Activated T-cell treated with anti-CD3 and anti-CD28 coated beads for 48 hours (primary cell): ENCODE measurements around the gene ANK3.

Experiments
- DNase-seq: peaks from one replicate; pipeline ENCODE4 v3.0.0-alpha.2; 2020; ENCODE audit warnings: low read depth

The ANK3 gene

DNA sequence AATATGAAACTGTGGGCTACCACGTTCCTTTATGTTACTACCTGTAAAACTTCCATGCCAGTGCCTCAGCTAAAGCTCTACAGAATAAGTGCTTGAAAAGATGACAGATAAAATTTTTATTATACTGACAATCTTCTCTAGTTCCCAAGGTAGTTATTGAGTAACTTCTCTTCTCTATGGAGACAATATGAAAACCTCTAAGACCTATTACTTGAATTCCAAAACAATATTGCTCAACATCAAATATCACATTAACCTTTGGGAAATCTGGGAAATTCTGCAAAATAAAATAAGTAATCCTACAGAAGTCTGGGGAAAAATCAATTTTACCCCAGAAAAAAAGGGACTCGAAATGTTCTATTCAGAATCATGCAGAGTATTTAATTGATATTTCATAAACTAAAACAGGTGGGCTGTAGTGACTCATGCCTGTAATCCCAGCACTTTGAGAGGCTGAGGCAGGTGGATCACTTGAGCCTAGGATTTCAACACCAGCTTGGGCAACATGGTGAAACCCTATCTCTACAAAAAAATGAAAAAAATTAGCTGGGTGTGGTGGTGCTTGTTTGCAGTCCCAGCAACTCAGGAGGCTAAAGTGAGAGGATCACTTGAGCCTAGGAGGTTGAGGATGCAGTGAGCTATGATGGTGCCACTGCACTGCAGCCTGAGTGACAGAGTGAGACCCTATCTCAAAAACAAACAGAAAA is 23.8 kb upstream of the ANK3 start:
- no peak for DNase-seq

DNA sequence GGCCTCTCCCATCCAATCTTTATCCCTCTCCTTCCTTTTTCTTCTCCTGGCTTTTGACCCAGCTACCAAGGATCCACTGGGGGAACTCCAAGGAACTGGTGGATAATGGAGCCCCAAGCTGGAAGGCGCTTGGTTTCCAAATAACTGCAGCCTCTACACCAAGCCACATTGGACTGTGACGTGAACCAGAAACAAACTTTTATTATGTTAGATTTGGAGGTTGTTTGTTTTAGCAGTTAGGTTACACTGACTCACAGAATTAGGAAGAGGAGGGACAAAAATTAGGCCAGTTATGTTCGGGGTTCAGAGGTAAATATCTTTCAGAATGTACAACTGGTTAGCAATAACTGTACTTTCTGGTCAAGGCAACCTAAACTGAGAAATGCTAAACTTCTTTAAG is 21.3 kb upstream of the ANK3 start:
- DNase-seq: no peak

DNA sequence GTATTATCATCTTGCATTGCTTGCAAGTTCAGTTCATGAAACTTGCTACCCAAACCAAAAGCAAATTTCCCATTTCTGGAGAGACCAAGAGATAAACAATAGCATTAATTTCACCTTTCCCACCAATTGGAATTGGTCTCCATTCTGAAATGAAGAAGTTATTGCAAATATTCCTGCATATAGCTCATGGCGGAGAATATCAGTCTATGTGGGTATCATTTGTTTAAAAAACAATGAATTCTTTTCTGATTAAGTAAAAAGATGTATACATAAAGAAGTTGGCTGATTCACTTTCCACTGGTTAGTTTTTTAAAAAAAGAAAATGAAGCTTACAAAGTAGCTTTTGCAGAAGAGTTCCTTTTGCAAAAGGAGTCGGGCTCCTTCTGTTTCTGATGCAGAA is 19.5 kb upstream of the ANK3 start:
- no peak for DNase-seq

DNA sequence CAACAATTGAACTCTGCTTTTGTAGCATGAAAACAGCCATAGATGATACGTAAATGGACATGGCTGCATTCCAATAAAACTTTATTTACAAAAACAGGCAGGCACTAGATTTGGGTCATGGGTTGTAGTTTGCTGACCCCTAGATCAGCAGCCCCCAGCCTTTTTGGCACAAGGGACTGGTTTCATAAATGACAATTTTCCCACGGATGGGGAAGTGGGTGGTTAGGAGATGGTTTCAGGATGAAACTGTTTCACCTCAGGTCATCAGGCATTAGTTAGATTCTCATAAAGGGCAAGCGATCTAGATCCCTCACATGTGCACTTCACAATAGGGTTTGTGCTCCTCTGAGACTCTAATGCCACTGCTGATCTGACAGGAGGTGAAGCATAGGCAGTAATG is 16.5 kb upstream of the ANK3 start:
- DNase-seq: no peak

DNA sequence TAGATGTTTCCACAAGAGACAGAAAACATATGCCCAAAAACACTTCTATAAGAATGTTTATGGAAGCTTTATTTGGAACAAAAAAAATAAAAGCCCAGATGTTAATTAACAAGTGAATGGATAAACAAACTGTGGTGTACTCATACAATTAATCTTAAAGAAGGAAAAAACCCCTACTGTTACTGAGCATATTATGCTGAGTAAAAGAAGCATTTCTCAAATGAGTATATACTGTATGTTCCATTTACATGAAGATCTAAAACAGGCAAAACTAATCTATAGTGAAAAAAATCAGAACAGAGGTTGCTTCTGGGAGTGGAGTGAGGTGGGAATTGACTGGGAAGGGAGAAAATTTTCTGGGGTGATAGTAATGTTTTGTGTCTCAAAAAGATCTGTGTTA is 15.5 kb upstream of the ANK3 start:
- DNase-seq: no peak

DNA sequence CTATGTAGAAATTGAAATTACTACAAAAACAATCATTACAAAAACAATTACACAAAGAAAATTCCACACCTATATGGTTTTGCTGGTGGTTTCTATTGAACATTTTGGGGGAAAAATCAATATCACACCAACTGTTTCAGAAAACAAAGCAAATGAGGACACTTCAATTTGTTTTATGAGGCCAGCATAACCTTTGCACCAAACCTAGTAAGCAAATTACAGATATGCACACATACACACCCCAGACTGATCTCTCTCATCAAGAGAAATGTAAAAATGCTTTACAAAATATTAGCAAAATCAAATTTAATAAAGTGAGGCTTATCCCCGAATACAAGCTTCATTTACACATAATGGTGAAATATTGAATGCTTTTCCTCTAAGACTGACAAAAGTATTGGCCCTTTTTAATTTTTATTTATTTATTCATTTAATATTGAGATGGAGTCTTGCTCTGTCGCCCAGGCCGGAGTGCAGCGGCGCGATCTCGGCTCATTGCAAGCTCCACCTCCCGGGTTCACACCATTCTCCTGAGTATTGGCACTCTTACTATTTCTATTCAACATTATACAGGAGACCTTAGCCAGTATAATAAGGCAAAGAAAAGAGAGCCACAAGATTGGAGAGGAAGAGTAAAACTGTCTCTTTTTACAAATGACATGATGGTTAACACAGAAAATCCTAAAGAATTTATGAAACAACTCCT is 13.6 kb upstream of the ANK3 start:
- DNase-seq: no peak

DNA sequence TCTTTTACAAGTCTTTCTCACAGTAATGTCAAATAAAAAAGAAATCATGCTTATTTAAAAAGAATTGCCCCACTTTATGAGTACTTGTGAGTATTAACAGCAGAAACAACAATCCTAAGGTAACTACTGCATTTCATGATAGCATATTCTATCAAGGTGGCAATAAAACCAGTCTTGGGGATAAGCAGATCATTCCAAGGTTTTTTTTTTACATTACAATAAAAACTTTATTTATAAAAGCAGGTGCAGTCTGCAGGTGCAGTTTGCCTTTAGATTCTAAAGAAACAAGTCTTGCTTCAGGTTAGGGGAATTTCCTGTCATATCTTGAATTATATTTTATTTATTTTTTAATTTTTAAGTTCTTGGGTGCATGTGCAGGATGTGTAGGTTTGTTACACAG is 10.7 kb upstream of the ANK3 start:
- DNase-seq: no peak

DNA sequence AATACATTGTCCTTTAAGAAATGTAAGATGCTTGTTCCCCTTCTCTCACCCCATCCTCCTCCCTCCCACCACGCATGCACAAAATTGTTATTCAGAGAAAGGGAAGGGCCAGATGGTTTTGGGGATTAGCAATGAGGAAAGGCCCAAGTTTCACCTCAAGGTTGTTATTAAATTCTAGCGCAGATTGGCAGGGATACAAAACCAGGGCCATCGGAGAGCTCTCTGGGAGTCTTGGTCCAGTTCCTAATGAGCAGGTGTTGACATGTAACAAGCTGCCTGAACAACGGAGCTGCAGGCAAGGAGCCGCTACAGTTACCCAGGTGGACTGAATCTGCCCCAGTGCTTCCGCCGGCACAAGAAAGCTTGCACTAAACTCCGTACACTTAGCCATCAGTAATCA is 9.7 kb upstream of the ANK3 start:
- no peak for DNase-seq

DNA sequence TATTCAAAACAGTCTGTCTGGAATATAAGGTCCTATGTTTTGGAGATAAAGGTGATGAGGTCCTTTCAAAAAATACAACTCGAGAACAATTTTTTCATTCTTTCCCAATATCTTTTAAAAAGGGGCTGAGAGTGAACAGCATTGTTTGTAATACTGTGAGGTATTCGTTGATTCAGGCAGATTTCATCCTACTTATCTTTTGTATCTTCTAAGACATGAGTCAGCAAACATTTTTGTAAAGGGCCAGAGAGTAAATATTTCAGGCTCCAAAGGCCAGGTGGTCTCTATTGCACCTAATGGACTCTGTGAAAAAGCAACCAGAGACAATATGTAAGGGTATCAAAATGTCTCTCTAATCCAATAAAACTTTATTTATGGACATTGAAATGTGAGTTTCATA is 8.1 kb upstream of the ANK3 start:
- no peak for DNase-seq

DNA sequence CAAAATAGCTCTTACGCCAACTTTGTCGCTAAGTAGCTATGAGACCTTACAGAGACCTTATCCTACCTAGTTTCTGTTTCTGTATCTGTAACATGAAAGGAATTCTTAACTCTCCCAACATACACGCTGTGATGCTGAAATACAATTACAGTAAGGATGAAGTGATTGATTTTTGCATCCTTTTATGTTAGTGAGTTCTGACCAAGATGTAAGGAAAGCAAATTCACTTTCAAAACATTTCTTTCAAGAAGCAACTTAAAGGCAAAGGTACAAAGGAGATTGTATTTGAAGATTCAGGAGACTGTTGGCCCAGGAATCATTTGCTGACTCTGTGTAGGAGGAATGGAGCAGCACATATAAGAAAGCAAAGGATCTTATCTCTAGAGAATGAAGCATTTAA is 7.1 kb upstream of the ANK3 start:
- DNase-seq: no peak

DNA sequence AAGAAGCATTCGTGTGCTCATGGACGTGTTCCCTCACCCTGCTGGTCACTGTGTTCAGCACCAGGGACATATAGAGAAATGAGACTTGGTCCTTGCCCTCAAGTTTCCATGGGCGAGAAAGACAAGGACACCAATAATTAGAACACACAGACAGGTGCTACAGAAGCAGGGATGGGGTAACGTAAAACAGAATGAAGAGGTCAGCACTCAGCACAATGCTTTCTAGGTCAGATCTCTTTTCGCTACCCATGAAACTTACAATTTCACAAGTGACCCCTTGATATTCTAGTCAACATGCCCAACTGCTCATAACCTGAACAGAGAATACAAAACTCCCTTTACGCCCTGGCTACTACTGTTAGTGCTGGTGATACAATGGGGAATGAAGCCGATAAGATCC is 6.0 kb upstream of the ANK3 start:
- DNase-seq: no peak

DNA sequence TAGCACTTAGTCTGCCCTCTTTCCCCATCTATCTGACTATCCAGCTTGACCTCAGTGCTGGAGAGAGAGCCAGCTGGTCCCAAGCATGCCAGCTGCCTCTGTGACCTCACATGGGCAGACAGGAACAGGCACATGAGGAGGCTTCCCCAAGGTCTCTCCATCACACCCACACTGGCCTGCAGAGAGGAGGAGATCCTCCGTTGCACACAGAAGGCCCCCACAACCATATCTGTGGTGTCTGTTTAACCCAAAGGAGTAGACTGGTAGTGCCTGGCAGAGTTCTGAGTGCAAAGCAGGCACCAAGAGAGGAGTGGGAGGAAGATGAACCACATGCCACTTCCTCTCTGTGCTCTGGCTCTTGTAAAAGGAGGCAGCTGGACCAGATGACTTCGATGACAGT is 4.8 kb upstream of the ANK3 start:
- DNase-seq: no peak

DNA sequence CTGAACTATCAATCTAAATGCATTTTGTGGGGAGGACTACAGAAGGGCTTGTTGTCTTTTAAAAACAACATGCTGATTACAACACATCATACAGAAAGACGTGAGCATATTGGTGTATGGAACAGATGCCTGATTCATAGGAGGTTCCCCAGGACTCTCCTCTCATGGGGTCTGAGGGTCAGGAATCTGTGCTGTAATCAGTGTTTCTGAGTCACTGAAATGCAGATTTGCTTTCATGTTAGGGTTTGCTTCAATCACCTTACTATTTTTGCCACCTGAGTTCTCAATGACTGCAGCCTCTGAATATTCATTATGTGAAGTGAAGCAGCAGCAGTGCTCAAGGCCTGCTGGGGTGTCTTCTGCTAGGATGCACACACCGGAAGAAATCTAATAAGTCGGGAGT is 550 bp upstream of the ANK3 start:
- DNase-seq: no peak

DNA sequence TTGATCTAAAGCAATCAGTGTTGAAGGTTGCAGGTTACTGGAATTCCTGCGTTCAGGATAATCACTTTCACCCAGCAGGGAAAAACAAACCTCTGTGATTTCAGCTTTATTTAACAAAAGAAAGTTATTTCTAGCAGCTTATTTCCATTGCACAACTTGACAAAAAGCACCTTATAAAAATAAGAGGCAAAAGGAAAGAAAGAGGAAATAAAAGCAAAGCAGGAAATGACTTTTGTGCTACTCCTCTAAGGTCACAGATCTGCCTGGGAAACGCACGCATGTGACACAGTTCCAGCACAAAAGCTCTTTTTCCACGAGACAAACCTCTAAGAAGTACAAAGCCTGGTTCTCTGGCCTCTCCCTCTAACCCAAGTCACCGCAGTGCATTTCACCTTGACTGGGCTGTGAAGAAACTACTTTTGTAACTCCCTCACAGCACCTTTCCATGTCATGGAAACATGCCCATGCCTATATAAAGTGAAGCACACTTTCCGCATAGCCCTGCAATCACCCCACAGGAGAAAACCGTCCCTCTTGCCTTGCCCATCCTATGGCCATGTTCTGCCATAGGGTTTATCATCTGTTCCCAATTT is 870 bp downstream of the ANK3 start:
- DNase-seq: no peak

DNA sequence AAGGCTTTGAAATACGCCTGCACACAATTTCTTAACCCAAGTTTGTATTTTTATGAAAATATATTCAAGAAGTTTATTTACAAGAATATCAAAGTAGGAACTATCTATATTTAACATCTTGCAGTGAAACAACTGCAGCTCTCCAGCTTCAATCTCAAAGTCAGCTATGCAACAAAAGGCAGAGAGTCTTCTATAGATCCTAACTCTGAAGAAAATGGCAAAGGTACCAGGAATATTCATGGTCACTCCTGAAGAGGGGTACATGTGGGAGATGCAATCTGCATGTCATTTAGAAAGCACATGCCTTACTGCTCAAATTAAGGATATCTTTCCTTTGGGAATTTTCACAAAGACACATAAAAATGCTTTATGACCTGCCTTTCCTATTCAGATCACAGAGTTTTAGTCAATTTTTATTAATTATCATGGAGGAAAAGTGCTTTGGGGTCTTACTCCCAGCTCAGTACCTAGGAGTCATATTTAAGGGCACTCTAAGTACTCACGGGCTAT is 1.5 kb downstream of the ANK3 start:
- no peak for DNase-seq

DNA sequence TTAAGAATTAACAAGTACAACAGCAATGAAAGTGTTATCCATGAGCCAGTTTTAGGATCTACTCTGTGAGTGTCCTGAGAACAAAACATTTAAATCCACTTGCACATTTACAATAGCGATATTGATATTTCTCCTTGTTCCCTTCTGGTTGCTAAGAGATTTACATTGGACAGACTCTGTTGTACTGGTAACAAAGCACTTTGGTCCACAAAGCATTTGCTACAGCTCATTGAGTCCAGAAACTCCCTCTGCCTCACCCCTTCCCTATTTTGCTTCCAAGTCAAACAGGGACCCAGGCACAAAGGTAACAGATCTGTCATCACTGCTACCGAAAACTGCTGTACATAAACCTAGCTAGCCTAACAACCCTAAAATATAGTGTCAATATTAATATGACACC is 2.1 kb downstream of the ANK3 start:
- DNase-seq: no peak

DNA sequence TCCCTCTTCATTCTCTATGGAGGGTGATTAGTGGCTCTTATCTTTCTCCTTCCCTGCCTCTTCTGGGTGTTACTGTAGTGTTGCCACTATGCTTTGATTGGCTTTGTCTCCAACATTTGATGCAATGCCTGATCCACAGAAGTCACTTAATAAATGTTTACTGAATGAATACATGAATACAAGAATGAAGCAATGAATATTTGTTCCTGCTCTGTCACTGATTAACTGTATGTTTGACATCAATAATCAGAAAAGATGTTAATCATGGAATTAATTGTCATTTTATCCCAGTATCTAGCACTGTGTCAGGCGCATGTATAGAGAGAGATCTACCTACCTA is 4.3 kb downstream of the ANK3 start:
- no peak for DNase-seq

DNA sequence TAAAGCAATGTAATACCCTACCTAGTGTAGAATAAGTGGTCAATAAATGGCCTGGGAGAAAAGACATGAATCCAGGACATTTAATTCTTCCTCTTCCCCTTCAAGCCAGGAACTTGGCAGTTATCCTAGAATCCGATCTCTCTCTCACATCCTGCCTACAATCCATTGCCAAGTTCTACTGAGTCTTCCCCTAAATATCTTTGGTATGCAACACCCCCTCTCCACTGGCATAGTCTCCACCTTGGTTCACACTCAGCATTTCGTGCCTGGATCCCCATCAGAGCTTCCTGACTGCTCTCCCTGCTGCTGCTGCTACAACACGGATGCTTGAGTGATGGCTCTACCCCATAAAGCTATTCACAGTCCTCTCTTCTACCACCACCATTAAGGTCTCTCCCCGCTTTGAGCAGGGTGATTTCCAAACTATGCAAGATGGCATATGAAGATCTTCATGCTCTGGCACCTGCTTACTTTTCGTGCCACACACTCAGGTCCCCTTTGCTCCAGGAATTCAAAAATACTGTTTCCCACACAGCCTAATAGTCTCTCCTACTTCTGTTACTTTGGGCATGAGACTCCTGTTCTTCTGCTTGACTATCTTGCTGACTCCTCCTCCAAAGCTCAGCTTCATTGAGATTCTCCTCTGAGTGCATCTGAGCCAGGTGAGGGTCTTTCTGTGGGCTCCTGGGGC is 4.8 kb downstream of the ANK3 start:
- DNase-seq: no peak

DNA sequence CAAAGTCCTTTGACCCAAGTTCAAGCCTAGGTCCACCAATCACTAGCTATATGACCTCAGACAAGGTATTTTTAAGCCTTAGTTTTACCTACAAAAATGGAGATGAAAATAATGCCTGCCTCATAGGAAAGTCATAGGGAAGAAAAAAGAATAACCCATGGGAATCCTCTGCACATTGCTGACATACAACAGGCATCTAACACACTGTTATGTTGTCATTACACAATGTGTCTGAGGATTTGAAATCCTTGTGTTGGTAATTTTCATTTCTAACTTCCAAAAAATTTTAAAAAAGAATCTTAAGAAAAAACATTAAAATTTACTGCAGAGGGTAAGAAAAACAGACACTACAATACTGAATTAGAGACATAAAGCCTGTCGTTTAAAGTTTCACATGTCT is 5.7 kb downstream of the ANK3 start:
- no peak for DNase-seq

DNA sequence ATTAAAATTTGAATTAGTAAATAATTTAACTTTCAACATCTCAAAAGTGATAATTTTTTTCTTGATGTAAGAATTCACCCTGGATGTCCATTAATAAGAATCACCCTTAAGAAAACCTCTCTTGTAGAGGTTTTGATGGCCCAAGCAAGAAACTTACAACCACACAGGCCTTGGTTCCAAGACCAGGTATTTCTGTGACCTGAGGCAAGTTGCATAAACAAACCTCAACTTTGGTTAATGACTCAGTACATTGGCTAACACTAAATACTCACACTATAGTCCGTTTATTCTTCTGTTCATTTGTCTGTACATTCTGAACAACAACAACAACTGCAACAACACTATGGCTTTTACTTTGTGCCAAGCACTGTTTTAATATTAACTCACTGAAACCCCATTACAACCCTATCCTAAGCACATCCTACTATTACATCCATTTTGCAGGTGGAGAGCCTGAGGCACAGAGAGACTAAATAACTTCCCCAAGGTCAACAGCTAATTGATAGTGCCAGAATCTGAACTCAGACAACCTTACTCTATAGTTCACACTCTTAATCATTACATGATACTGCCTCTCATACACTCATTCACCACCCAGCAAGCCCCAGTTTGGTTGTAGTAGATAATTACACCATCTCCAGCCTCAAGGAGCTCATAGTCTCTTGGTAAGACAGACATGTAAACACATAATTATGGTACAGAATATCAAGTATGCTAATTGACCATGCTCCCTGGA is 6.6 kb downstream of the ANK3 start:
- DNase-seq: no peak

DNA sequence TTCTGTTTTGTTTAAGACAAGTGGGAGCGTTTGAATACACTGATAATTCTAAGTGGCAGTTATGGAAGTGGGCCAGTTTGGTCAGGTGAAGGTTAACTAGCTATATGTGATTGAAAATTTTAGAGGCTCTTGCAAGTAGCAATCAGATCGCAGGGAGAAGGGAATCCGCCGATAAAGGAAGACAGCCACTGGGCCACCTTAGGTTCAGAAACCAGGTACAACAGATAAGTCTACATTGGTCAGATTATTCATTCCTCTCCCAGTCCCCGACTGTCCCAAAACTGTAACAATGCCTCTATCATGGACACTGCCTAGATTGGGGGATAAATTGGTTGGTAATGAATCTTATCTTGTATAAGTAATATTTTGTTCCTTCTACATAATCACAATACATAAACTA is 8.9 kb downstream of the ANK3 start:
- DNase-seq: no peak

DNA sequence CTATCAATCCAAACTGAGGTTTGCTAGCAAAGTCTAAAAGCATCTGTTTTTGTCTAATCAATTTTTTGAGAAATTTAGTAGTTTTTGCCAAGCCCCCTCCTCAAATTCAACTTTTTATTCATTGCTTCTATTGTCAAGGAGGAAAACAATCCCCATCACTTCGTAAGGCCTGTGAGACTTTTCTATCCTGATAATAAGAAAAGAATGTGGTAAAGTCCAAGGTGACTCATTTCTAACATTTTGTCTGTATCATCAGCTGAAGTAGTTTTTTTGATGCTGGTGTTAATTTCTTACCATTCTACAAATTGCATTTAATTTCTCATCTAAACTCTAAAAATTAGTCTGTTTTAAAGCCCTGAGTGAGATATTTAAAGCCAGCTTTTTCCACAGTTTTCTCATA is 11.7 kb downstream of the ANK3 start:
- no peak for DNase-seq

DNA sequence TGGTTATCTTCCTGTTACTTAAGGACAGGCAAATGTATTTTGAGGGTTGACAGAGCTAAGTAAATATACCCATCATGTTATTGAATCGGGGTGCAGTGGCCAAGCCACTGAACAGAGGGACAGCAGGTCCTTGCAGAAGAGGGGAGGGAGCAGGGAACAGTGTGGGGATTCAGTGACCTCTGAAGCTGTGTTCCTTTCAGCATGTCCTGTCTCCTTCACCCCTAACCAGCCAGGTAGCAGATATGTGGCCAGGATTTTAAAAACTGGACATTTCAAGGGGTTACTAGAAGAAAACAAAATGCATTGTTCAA is 12.7 kb downstream of the ANK3 start:
- no peak for DNase-seq
